ENCODE measurements around the gene CCDC57. TPM values are rescaled to one million over a fixed set of nuclear protein-coding genes. Genes with fewer than 3 reads are reported as not detected.

The CCDC57 gene
- polyA plus RNA-seq, 1 donor (not counting 4 experiments of a cell fraction or from before 2014, with no cell fraction given), result 19.2 TPM

GRCh38 chr17:82126556-82127314 is 85.9 kb downstream of the CCDC57 start:
- H2AFZ ChIP-seq (ENCODE audit: control insufficient read depth, low read length), result no peak overlapping the region
- dilution Hi-C loops (cut with MboI; ENCODE audit: extremely low pct_ligation_motif_present, low sequenced_read_pairs), result no loop called here
- H4K20me1 ChIP-seq (ENCODE audit: control insufficient read depth, extremely low read depth, insufficient read depth, low read length), result no peaks in the 10 kb centered on the region
- H3K9me1 ChIP-seq (ENCODE audit: control insufficient read depth, extremely low read depth, insufficient read depth, low read length), result no peaks in the 10 kb centered on the region
- FAIRE-seq (no peak), DNase-seq (ENCODE audit: low read depth, low spot score) (no peak)
- TF ChIP-seq, protein P1, sequence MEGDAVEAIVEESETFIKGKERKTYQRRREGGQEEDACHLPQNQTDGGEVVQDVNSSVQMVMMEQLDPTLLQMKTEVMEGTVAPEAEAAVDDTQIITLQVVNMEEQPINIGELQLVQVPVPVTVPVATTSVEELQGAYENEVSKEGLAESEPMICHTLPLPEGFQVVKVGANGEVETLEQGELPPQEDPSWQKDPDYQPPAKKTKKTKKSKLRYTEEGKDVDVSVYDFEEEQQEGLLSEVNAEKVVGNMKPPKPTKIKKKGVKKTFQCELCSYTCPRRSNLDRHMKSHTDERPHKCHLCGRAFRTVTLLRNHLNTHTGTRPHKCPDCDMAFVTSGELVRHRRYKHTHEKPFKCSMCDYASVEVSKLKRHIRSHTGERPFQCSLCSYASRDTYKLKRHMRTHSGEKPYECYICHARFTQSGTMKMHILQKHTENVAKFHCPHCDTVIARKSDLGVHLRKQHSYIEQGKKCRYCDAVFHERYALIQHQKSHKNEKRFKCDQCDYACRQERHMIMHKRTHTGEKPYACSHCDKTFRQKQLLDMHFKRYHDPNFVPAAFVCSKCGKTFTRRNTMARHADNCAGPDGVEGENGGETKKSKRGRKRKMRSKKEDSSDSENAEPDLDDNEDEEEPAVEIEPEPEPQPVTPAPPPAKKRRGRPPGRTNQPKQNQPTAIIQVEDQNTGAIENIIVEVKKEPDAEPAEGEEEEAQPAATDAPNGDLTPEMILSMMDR (optimal IDR thresholded peaks at IDR 0.05 in 1 of 3, IDR thresholded peaks at IDR 0.05 in 1 of 3, conservative IDR thresholded peaks at IDR 0.05 in 1 of 3; ENCODE audit: extremely low read depth in 1 of 3, insufficient read depth in 2 of 3, low read length in 3 of 3), result no peak
- TF ChIP-seq EZH2 (IDR thresholded peaks at IDR 0.05; ENCODE audit: low read length), result no peak
- H3K79me2 ChIP-seq (ENCODE audit: control insufficient read depth, insufficient read depth, low read length), result no peaks in the 10 kb centered on the region
- no peaks in the 10 kb centered on the region for H3K9me3 ChIP-seq (ENCODE audit: control insufficient read depth, low read depth, low read length)
- no peak overlapping the region for H3K9ac ChIP-seq (ENCODE audit: control insufficient read depth, extremely low read depth, insufficient read depth, low read length)
- H3K27ac ChIP-seq (ENCODE audit: control insufficient read depth, insufficient read depth, low read length), result no peak overlapping the region
- H3K4me3 ChIP-seq (ENCODE audit: control insufficient read depth in 2 of 3, extremely low read depth in 1 of 3, insufficient read depth in 2 of 3, low read depth in 1 of 3, low read length in 3 of 3), result no peak overlapping the region
- no peak overlapping the region for H3K4me2 ChIP-seq (ENCODE audit: control insufficient read depth, extremely low read depth, insufficient read depth, low read depth, low read length)
- H3K36me3 ChIP-seq (ENCODE audit: control insufficient read depth in 2 of 2, extremely low read depth in 1 of 2, insufficient read depth in 2 of 2, low read length in 2 of 2), result peaks cover 5 to 10% of the 10 kb centered on the region in 2 experiments
- no peaks in the 10 kb centered on the region for H3K4me1 ChIP-seq (ENCODE audit: control insufficient read depth, extremely low read depth, insufficient read depth, low read length)
- H3K27me3 ChIP-seq (ENCODE audit: control insufficient read depth, extremely low read depth, insufficient read depth, low read length), result no peaks in the 10 kb centered on the region

GRCh38 chr17:82124101-82124500 is 88.5 kb downstream of the CCDC57 start:
- dilution Hi-C loops (cut with MboI; ENCODE audit: extremely low pct_ligation_motif_present, low sequenced_read_pairs), result no loop called here
- Histone ChIP-seq H2AFZ (ENCODE audit: control insufficient read depth, low read length) (no peak overlapping the region), H3K9ac (ENCODE audit: control insufficient read depth, extremely low read depth, insufficient read depth, low read length) (no peak overlapping the region), H3K4me1 (ENCODE audit: control insufficient read depth, extremely low read depth, insufficient read depth, low read length) (no peaks in the 10 kb centered on the region), H3K4me3 (ENCODE audit: control insufficient read depth in 2 of 3, extremely low read depth in 1 of 3, insufficient read depth in 2 of 3, low read depth in 1 of 3, low read length in 3 of 3) (no peak overlapping the region), H3K27ac (ENCODE audit: control insufficient read depth, insufficient read depth, low read length) (no peak overlapping the region), H3K79me2 (ENCODE audit: control insufficient read depth, insufficient read depth, low read length) (no peaks in the 10 kb centered on the region), H3K9me1 (ENCODE audit: control insufficient read depth, extremely low read depth, insufficient read depth, low read length) (no peaks in the 10 kb centered on the region), H3K9me3 (ENCODE audit: control insufficient read depth, low read depth, low read length) (no peaks in the 10 kb centered on the region), H3K4me2 (ENCODE audit: control insufficient read depth, extremely low read depth, insufficient read depth, low read depth, low read length) (no peak overlapping the region), H3K36me3 (ENCODE audit: control insufficient read depth in 2 of 2, extremely low read depth in 1 of 2, insufficient read depth in 2 of 2, low read length in 2 of 2) (peaks cover 6 to 13% of the 10 kb centered on the region in 2 experiments), H4K20me1 (ENCODE audit: control insufficient read depth, extremely low read depth, insufficient read depth, low read length) (no peaks in the 10 kb centered on the region), H3K27me3 (ENCODE audit: control insufficient read depth, extremely low read depth, insufficient read depth, low read length) (no peaks in the 10 kb centered on the region)
- DNase-seq (ENCODE audit: low read depth, low spot score), result no peak
- no peak for FAIRE-seq
- TF ChIP-seq, protein P1 (optimal IDR thresholded peaks at IDR 0.05 in 1 of 3, IDR thresholded peaks at IDR 0.05 in 1 of 3, conservative IDR thresholded peaks at IDR 0.05 in 1 of 3; ENCODE audit: extremely low read depth in 1 of 3, insufficient read depth in 2 of 3, low read length in 3 of 3), result no peak
- no peak for TF ChIP-seq EZH2 (IDR thresholded peaks at IDR 0.05; ENCODE audit: low read length)

Data from keratinocyte (primary cell).